Measurements from ENCODE around the gene ANXA2. TPM values are rescaled to one million over a fixed set of nuclear protein-coding genes. Genes with fewer than 3 reads are reported as not detected.

The ANXA2 gene
- total and polyA plus RNA-seq, 2 experiments from 2014 or later, result 202 to 225 TPM

DNA sequence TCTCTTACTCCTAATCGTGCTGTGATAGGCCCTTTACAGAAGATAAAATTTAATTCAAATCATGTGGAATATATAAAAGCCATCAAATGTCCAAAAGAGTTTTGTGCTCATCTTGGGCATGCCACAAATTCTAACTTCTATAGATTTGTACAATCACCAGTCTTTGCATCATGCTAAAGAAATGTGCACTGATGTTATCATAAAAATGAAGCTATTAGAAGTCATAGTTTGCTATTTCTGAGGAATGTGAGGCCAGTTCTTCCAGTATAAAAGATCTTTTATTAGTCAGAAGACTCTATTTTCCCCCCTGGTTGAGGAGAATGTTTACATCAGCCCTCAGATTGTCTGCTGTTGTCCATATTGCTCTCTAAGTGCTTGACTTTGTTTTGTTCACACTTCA lies 2.1 kb upstream of the ANXA2 start:
- H3F3A ChIP-seq (replicated peaks; ENCODE audit: low read depth), result peaks cover 6% of the 10 kb centered on the region; the same call in 1 of the 2 replicates
- H3K36me3 ChIP-seq (ENCODE audit: insufficient read depth), result no peaks in the 10 kb centered on the region
- no peak for TF ChIP-seq CREB1 (CRISPR knock-in tag; IDR thresholded peaks at IDR 0.05; ENCODE audit: low read depth)
- TF ChIP-seq, protein P1, sequence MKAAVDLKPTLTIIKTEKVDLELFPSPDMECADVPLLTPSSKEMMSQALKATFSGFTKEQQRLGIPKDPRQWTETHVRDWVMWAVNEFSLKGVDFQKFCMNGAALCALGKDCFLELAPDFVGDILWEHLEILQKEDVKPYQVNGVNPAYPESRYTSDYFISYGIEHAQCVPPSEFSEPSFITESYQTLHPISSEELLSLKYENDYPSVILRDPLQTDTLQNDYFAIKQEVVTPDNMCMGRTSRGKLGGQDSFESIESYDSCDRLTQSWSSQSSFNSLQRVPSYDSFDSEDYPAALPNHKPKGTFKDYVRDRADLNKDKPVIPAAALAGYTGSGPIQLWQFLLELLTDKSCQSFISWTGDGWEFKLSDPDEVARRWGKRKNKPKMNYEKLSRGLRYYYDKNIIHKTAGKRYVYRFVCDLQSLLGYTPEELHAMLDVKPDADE (IDR thresholded peaks at IDR 0.05), result no peak
- no peak for TF ChIP-seq ZNF114 (CRISPR knock-in tag; IDR thresholded peaks at IDR 0.05)
- no peak for TF ChIP-seq EZH2 (IDR thresholded peaks at IDR 0.05; ENCODE audit: low read depth, unreplicated experiment)
- TF ChIP-seq NANOG (IDR thresholded peaks at IDR 0.05; ENCODE audit: borderline replicate concordance), result no peak
- TF ChIP-seq, protein P2, sequence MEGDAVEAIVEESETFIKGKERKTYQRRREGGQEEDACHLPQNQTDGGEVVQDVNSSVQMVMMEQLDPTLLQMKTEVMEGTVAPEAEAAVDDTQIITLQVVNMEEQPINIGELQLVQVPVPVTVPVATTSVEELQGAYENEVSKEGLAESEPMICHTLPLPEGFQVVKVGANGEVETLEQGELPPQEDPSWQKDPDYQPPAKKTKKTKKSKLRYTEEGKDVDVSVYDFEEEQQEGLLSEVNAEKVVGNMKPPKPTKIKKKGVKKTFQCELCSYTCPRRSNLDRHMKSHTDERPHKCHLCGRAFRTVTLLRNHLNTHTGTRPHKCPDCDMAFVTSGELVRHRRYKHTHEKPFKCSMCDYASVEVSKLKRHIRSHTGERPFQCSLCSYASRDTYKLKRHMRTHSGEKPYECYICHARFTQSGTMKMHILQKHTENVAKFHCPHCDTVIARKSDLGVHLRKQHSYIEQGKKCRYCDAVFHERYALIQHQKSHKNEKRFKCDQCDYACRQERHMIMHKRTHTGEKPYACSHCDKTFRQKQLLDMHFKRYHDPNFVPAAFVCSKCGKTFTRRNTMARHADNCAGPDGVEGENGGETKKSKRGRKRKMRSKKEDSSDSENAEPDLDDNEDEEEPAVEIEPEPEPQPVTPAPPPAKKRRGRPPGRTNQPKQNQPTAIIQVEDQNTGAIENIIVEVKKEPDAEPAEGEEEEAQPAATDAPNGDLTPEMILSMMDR (conservative IDR thresholded peaks at IDR 0.05; ENCODE audit: low read depth in 2 of 2), result no peak
- H2AFZ ChIP-seq, result peak overlapping the region; percentile 88; the same call in 1 of the 2 replicates
- ATAC-seq, result no peak
- H3K79me2 ChIP-seq (replicated peaks; ENCODE audit: insufficient read depth), result peaks cover 18% of the 10 kb centered on the region
- H3K4me3 ChIP-seq, result no peak overlapping the region
- peak overlapping the region; percentile 83 for H3K4me2 ChIP-seq
- H3K36me3 Mint-ChIP-seq (ENCODE audit: low read depth), result no peaks in the 10 kb centered on the region; the same call in 2 of the 3 replicates
- no peaks in the 10 kb centered on the region for H3K9me2 ChIP-seq (ENCODE audit: insufficient read depth)
- H3K27ac Mint-ChIP-seq, result no peak overlapping the region
- peaks cover 5% of the 10 kb centered on the region; the same call in 1 of the 2 replicates for H4K20me1 ChIP-seq (replicated peaks; ENCODE audit: insufficient read depth)
- H3K27me3 Mint-ChIP-seq (ENCODE audit: insufficient read depth, low read depth, poor library complexity), result peaks cover 19% of the 10 kb centered on the region
- H3K27me3 ChIP-seq (ENCODE audit: insufficient read depth), result peaks cover 20% of the 10 kb centered on the region
- no peaks in the 10 kb centered on the region for H3K9me3 Mint-ChIP-seq
- peaks cover 37% of the 10 kb centered on the region for H3K4me1 ChIP-seq (ENCODE audit: insufficient read depth)
- no peak overlapping the region for H3K4me3 Mint-ChIP-seq
- DNase-seq (ENCODE audit: low spot score), result no peak
- H3K4me1 Mint-ChIP-seq, result peaks cover 46% of the 10 kb centered on the region
- no peak overlapping the region for H3K27ac ChIP-seq (ENCODE audit: low read depth)

DNA sequence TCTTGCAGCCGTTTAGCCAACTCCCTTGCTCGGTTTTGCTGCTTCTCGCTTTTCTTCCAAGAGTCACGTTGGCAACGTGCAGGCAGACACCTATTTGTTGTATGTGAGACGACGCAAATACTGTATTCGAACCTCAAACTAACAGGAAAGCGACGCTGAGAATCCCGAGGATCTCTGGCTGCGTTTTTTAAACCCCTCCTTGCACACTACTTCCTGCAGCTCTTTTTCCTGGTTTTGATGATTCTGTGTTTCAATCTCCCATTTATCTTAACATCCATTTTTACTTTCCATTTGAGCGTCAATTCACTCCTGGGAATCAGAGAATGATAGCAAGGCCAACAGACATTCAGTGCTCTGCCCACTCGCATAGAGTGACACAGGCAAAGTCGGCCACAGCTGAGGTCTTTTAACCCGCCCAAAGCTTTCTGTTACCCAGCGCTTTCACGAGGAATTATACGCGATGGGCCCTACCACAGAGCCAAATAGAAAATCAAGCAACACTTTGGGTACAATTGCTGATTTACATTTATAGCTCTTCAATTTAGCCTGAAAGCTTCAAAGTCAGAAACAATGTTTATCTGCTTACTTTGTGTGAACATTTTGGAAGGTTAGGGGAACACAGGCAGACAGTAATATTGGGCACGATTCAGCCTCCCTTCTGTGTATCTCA lies 1.6 kb upstream of the ANXA2 start:
- Histone ChIP-seq H3K4me3 (peak overlapping the region; percentile 92), H3K27ac (ENCODE audit: low read depth) (no peak overlapping the region)

More for the DNA sequence above, 1.6 kb upstream of the ANXA2 start:
- Mint-ChIP-seq H3K27ac (no peak overlapping the region), H3K36me3 (ENCODE audit: low read depth) (no peaks in the 10 kb centered on the region; the same call in 1 of the 3 replicates), H3K4me3 (peak overlapping the region; percentile 76), H3K9me3 (no peaks in the 10 kb centered on the region), H3K27me3 (ENCODE audit: insufficient read depth, low read depth, poor library complexity) (peaks cover 19% of the 10 kb centered on the region), H3K4me1 (peaks cover 51% of the 10 kb centered on the region)
- Histone ChIP-seq H3K4me2 (peak overlapping the region; percentile 83), H3F3A (replicated peaks; ENCODE audit: low read depth) (peaks cover 6% of the 10 kb centered on the region; the same call in 1 of the 2 replicates), H3K27me3 (ENCODE audit: insufficient read depth) (peaks cover 20% of the 10 kb centered on the region), H2AFZ (peak overlapping the region; percentile 88), H3K79me2 (replicated peaks; ENCODE audit: insufficient read depth) (peaks cover 24% of the 10 kb centered on the region), H3K9me2 (ENCODE audit: insufficient read depth) (no peaks in the 10 kb centered on the region), H3K36me3 (ENCODE audit: insufficient read depth) (no peaks in the 10 kb centered on the region), H3K4me1 (ENCODE audit: insufficient read depth) (peaks cover 42% of the 10 kb centered on the region), H4K20me1 (replicated peaks; ENCODE audit: insufficient read depth) (peaks cover 7% of the 10 kb centered on the region; the same call in 1 of the 2 replicates)
- TF ChIP-seq, protein P3, sequence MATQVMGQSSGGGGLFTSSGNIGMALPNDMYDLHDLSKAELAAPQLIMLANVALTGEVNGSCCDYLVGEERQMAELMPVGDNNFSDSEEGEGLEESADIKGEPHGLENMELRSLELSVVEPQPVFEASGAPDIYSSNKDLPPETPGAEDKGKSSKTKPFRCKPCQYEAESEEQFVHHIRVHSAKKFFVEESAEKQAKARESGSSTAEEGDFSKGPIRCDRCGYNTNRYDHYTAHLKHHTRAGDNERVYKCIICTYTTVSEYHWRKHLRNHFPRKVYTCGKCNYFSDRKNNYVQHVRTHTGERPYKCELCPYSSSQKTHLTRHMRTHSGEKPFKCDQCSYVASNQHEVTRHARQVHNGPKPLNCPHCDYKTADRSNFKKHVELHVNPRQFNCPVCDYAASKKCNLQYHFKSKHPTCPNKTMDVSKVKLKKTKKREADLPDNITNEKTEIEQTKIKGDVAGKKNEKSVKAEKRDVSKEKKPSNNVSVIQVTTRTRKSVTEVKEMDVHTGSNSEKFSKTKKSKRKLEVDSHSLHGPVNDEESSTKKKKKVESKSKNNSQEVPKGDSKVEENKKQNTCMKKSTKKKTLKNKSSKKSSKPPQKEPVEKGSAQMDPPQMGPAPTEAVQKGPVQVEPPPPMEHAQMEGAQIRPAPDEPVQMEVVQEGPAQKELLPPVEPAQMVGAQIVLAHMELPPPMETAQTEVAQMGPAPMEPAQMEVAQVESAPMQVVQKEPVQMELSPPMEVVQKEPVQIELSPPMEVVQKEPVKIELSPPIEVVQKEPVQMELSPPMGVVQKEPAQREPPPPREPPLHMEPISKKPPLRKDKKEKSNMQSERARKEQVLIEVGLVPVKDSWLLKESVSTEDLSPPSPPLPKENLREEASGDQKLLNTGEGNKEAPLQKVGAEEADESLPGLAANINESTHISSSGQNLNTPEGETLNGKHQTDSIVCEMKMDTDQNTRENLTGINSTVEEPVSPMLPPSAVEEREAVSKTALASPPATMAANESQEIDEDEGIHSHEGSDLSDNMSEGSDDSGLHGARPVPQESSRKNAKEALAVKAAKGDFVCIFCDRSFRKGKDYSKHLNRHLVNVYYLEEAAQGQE (IDR thresholded peaks at IDR 0.05; ENCODE audit: unreplicated experiment), result no peak
- TF ChIP-seq EZH2 (IDR thresholded peaks at IDR 0.05; ENCODE audit: low read depth, unreplicated experiment), result no peak
- DNase-seq (ENCODE audit: low spot score) (peak; percentile 45), ATAC-seq (no peak)

All from GM23338 (cell line).